RWPE2 (cell line): ENCODE results near the gene PLEKHN1.

Experiments used
- ATAC-seq: fragments of 200-7000 bp; cut with Tn5 transposase; 3 replicates; pipeline ENCODE4 v1.9.1; 2021; ENCODE audit warnings: low read depth
- DNase-seq: peaks from one replicate; pipeline ENCODE4 v3.0.0-alpha.2; 2020; ENCODE audit warnings: low spot score
- H3K27ac ChIP-seq: fragments of 450-650 bp; 2 replicates; pipeline ENCODE4 v1.5.1; 2017; ENCODE audit warnings: mild to moderate bottlenecking; ENCODE audit not compliant: poor library complexity, severe bottlenecking
- H3K27me3 ChIP-seq: fragments of 250-450 bp; sonication (Bioruptor Pico); 2 replicates; pipeline ENCODE4 v1.5.1; 2021; ENCODE audit warnings: mild to moderate bottlenecking, moderate library complexity; ENCODE audit not compliant: insufficient read depth, poor library complexity, severe bottlenecking
- H3K36me3 ChIP-seq: fragments of 250-450 bp; sonication (Bioruptor Pico); 2 replicates; pipeline ENCODE4 v1.5.1; 2020; ENCODE audit warnings: low read depth, mild to moderate bottlenecking, moderate library complexity
- H3K4me1 ChIP-seq: fragments of 250-450 bp; sonication (Bioruptor Pico); 2 replicates; pipeline ENCODE4 v1.5.1; 2021; ENCODE audit warnings: mild to moderate bottlenecking, moderate library complexity; ENCODE audit not compliant: insufficient read depth, poor library complexity, severe bottlenecking
- H3K4me3 ChIP-seq: fragments of 250-450 bp; sonication (Bioruptor Pico); 2 replicates; pipeline ENCODE4 v1.5.1; 2021; ENCODE audit warnings: mild to moderate bottlenecking, moderate library complexity; ENCODE audit not compliant: severe bottlenecking
- H3K9me3 ChIP-seq: fragments of 250-450 bp; sonication (Bioruptor Pico); 2 replicates; pipeline ENCODE4 v1.5.1; 2021; ENCODE audit warnings: mild to moderate bottlenecking, moderate library complexity; ENCODE audit not compliant: severe bottlenecking
- TF ChIP-seq, protein P1 (sequence below): fragments of 450-650 bp; IDR thresholded peaks from one replicate; pipeline ENCODE4 v1.5.1; 2017; ENCODE audit warnings: mild to moderate bottlenecking, moderate library complexity; ENCODE audit not compliant: poor library complexity, severe bottlenecking

PLEKHN1 gene, protein sequence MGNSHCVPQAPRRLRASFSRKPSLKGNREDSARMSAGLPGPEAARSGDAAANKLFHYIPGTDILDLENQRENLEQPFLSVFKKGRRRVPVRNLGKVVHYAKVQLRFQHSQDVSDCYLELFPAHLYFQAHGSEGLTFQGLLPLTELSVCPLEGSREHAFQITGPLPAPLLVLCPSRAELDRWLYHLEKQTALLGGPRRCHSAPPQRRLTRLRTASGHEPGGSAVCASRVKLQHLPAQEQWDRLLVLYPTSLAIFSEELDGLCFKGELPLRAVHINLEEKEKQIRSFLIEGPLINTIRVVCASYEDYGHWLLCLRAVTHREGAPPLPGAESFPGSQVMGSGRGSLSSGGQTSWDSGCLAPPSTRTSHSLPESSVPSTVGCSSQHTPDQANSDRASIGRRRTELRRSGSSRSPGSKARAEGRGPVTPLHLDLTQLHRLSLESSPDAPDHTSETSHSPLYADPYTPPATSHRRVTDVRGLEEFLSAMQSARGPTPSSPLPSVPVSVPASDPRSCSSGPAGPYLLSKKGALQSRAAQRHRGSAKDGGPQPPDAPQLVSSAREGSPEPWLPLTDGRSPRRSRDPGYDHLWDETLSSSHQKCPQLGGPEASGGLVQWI

DNA sequence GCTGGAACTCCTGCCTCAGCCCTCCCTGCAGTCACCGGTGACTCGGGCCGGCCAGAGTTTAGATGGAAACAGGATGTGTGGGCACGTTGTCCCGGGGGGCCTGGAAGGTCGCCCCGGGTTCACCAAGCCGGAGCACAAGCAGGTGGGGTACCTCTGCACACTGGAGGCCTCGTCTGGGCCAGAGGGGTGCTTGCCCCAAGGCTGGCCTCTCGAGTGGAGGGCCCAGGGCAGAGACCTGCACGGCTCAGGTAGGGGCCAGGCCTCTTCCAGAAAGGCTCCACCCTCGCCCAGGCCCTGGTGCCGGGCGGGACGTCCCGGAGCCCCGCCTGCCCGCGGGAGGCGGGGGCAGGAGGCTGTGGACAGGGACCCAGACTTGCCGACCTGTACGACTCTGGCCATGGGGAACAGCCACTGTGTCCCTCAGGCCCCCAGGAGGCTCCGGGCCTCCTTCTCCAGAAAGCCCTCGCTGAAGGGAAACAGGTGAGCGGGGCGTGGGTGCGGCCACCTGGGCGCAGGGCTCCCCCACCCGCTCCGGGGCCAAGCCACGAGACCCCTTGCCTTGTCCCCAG, at the start of gene PLEKHN1:
Gene PLEKHN1 (plus strand): TSS at position 348 of the 569 bp plus-strand sequence. CDS start 50 bp downstream, at position 398.
- no peaks in the 10 kb centered on the region for H3K27me3 ChIP-seq

DNA sequence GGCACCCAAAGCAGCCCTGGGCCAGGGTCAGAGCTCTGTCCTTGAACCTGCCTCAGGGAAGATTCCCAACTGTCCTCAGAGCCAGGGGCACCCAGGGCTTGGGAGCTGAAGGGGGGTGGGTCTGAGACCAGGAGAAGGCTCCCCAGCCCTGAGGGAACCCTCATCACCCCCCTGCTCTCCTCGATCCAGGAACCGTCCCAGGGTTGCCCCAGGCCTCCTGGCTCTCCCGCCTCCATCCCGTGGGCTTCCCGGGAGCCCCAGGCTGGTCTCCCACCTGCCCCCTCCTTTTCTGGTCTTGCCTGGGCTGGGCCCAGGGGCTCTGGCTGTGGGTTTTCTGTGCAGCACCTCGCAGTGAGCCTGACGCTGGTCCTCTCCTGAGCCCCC, 49.2 kb upstream of the PLEKHN1 start:
- no peak overlapping the region for H3K27ac ChIP-seq
- ATAC-seq: no peak
- H3K9me3 ChIP-seq: no peaks in the 10 kb centered on the region
- DNase-seq: no peak
- no peak overlapping the region for H3K4me3 ChIP-seq
- TF ChIP-seq, protein P1, sequence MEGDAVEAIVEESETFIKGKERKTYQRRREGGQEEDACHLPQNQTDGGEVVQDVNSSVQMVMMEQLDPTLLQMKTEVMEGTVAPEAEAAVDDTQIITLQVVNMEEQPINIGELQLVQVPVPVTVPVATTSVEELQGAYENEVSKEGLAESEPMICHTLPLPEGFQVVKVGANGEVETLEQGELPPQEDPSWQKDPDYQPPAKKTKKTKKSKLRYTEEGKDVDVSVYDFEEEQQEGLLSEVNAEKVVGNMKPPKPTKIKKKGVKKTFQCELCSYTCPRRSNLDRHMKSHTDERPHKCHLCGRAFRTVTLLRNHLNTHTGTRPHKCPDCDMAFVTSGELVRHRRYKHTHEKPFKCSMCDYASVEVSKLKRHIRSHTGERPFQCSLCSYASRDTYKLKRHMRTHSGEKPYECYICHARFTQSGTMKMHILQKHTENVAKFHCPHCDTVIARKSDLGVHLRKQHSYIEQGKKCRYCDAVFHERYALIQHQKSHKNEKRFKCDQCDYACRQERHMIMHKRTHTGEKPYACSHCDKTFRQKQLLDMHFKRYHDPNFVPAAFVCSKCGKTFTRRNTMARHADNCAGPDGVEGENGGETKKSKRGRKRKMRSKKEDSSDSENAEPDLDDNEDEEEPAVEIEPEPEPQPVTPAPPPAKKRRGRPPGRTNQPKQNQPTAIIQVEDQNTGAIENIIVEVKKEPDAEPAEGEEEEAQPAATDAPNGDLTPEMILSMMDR: no peak
- H3K27me3 ChIP-seq: peaks cover 75% of the 10 kb centered on the region
- peaks cover 4% of the 10 kb centered on the region for H3K4me1 ChIP-seq
- no peaks in the 10 kb centered on the region for H3K36me3 ChIP-seq

More for the DNA sequence above, at the start of gene PLEKHN1:
- Histone ChIP-seq H3K9me3 (no peaks in the 10 kb centered on the region), H3K27ac (peak within 1 kb of the TSS; percentile 89), H3K4me3 (peak within 1 kb of the TSS; percentile 61), H3K36me3 (peaks cover 11% of the 10 kb centered on the region), H3K4me1 (no peaks in the 10 kb centered on the region)
- ATAC-seq (peak; percentile 87), DNase-seq (no peak)
- TF ChIP-seq, protein P1: no peak

DNA sequence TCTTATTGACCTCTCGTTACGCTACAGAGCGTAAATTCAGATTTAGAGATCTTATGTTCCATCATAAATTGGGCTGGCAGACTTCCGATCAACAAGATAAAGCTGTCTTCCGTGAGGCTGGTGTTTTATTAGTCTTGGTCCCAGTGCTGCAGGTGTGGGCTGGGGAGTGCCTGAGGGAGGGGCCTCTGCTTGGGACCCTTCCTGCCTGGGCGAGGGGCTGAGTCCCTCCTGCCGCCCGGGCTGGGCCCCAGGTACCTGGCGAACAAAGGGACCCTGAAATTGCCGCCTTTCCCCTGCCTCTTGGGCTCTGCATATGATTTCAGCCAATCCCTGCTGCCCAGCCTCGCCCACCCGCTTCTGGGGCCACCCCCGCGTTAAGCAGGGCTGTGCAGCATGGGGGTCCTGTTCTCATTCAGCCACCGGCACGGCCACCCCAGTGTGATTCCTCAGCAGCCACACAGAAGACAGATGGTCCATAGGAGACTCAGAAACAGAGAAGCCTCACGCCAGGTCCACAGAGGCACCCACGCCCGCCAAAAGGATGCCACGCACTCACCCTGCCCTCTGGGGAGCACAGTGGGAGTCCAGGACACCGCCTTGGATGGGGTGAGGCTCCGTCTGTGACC, 48.7 kb upstream of the PLEKHN1 start:
- TF ChIP-seq, protein P1: no peak
- Histone ChIP-seq H3K27me3 (peaks cover 80% of the 10 kb centered on the region), H3K27ac (no peak overlapping the region), H3K36me3 (no peaks in the 10 kb centered on the region), H3K9me3 (no peaks in the 10 kb centered on the region), H3K4me3 (no peak overlapping the region), H3K4me1 (peaks cover 4% of the 10 kb centered on the region)
- no peak for DNase-seq
- ATAC-seq: no peak

DNA sequence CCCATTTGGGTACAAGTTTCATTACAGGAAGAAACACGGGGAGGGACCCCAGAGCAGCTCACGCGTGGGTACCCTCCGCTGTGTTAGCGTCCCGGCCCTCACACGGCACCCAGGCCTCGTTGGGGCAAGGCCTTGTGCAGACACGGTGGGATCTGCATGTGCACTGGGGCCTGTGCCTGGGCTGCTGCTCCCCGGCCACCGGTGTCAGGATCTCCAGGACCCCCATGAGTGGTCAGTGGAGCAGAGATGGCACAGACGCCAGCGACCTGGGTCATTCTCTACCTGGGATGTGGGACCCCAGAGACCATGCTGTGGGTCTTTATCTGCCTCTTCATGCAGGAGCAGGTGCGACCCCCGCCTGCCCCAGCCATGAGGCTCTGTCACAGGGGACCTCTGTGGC, 47.9 kb upstream of the PLEKHN1 start:
- Histone ChIP-seq H3K4me1 (peaks cover 4% of the 10 kb centered on the region), H3K4me3 (no peak overlapping the region), H3K9me3 (no peaks in the 10 kb centered on the region), H3K27me3 (peaks cover 88% of the 10 kb centered on the region), H3K27ac (no peak overlapping the region), H3K36me3 (no peaks in the 10 kb centered on the region)
- DNase-seq: no peak
- no peak for ATAC-seq
- TF ChIP-seq, protein P1: no peak
